GM12878 (cell line): Measurements from ENCODE around the gene DPPA2. TPM values are rescaled to one million over a fixed set of nuclear protein-coding genes. Genes with fewer than 3 reads are reported as not detected.

Experiments
- ATAC-seq: fragments of 200-7000 bp; cut with Tn5 transposase; 3 replicates; pipeline ENCODE4 v1.9.1; 2020; ENCODE audit warnings: mild to moderate bottlenecking, moderate library complexity
- BruUV-seq: library from RNA; stranded (reverse); fragments of 400-500 nt; replicated peaks from 2 replicates; lab custom pipeline; 2021; lab: Mats Ljungman, UMichigan
- CTCF ChIA-PET: fragments of 300-600 bp; sonication (Branson Sonifier 250); formaldehyde crosslinking; extraction: SDS; loops from one replicate; lab custom pipeline; 2021; ENCODE audit warnings: inconsistent platforms; lab: Yijun Ruan, JAX
- POLR2A ChIA-PET: fragments of 350-600 bp; formaldehyde crosslinking; extraction: SDS; loops from one replicate; lab custom pipeline; 2021; ENCODE audit warnings: inconsistent platforms; lab: Charles Lee
- RAD21 ChIA-PET: fragments of 300-600 bp; sonication (Branson Sonifier 250); formaldehyde crosslinking; loops from one replicate; lab custom pipeline; 2023; ENCODE audit warnings: antibody characterized with exemption; ENCODE audit not compliant: unreplicated experiment; lab: Charles Lee
- SMC1A ChIA-PET: fragments of 300-600 bp; sonication (Branson Sonifier 250); formaldehyde crosslinking; loops from one replicate; lab custom pipeline; 2023; ENCODE audit not compliant: unreplicated experiment, uncharacterized antibody; lab: Charles Lee
- DNase-seq: peaks from one replicate; pipeline ENCODE4 v3.0.0-alpha.2; 2011; ENCODE audit warnings: low read depth, low spot score
- FAIRE-seq: peaks from 3 replicates; lab custom pipeline; 2011; peaks lifted over from hg19 to GRCh38; lab: Jason Lieb, UNC
- H2AFZ ChIP-seq: 2 replicates; pipeline ENCODE4 v1.6.0; 2011; ENCODE audit warnings: low read depth, low read length, control low read depth; ENCODE audit not compliant: control insufficient read depth
- H3K27ac ChIP-seq: 2 replicates; pipeline ENCODE4 v1.5.1; 2011; ENCODE audit warnings: control low read depth; ENCODE audit not compliant: control insufficient read depth, insufficient read depth
- H3K27me3 ChIP-seq, 2 experiments: replicated peaks in 1 of 2; 2 replicates each; pipeline versions ENCODE4 v1.6.0 to v1.6.1; 2011; ENCODE audit warnings: low read length in 1 of 2; ENCODE audit not compliant: control insufficient read depth in 2 of 2, insufficient read depth in 2 of 2
- H3K36me3 ChIP-seq, 2 experiments: 2 replicates each; pipeline ENCODE4 v1.5.1; 2011; ENCODE audit warnings: low read length in 1 of 2; ENCODE audit not compliant: control insufficient read depth in 2 of 2, insufficient read depth in 2 of 2
- H3K4me1 ChIP-seq: 2 replicates; pipeline ENCODE4 v1.6.1; 2011; ENCODE audit warnings: mild to moderate bottlenecking, low read length, moderate library complexity, mixed read lengths; ENCODE audit not compliant: control insufficient read depth, insufficient read depth
- H3K4me2 ChIP-seq: 2 replicates; pipeline ENCODE4 v1.6.0; 2011; ENCODE audit warnings: control low read depth; ENCODE audit not compliant: control insufficient read depth, insufficient read depth
- H3K4me3 ChIP-seq: fragments of 200-600 bp; sonication (generic); 2 replicates; pipeline ENCODE4 v1.5.1; 2016
- H3K79me2 ChIP-seq: 2 replicates; pipeline ENCODE4 v1.6.0; 2011; ENCODE audit warnings: low read length; ENCODE audit not compliant: control insufficient read depth, insufficient read depth
- H3K9ac ChIP-seq: 2 replicates; pipeline ENCODE4 v1.8.0; 2011; ENCODE audit warnings: low read length, control low read depth, mixed read lengths; ENCODE audit not compliant: control insufficient read depth, insufficient read depth
- H3K9me3 ChIP-seq: replicated peaks from 3 replicates; pipeline ENCODE4 v1.5.1; 2011; ENCODE audit warnings: mild to moderate bottlenecking, low read length; ENCODE audit not compliant: control insufficient read depth, insufficient read depth
- H4K20me1 ChIP-seq: 2 replicates; pipeline ENCODE4 v1.6.0; 2011; ENCODE audit not compliant: control insufficient read depth, insufficient read depth
- NRF1 ChIP-seq: conservative IDR thresholded peaks from 2 replicates; pipeline ENCODE4 v1.6.1; 2011; ENCODE audit warnings: mild to moderate bottlenecking, low read depth, low read length, improper control_type of control experiment
- RFX5 ChIP-seq: IDR thresholded peaks from 2 replicates; pipeline ENCODE4 v1.6.1; 2011; ENCODE audit warnings: low read depth, low read length, improper control_type of control experiment
- SUZ12 ChIP-seq: fragments of 200-600 bp; sonication (generic); IDR thresholded peaks from one replicate; pipeline ENCODE4 v1.6.1; 2018; ENCODE audit warnings: antibody characterized with exemption, mild to moderate bottlenecking; ENCODE audit not compliant: unreplicated experiment
- ZNF217 ChIP-seq: fragments of 450-650 bp; IDR thresholded peaks from 2 replicates; pipeline ENCODE4 v1.6.1; 2017; ENCODE audit warnings: antibody characterized with exemption, mild to moderate bottlenecking
- ZNF24 ChIP-seq: fragments of 450-650 bp; IDR thresholded peaks from 2 replicates; pipeline ENCODE4 v1.6.1; 2017; ENCODE audit warnings: antibody characterized with exemption, mild to moderate bottlenecking
- WGBS: methylation state at CpG from one replicate; pipeline ENCODE4 v1.1.6; 2016; ENCODE audit warnings: low lambda C conversion rate; ENCODE audit not compliant: insufficient replicate concordance, insufficient coverage; ENCODE audit errors: missing lambda C conversion rate; 5-methylcytosine and 5-hydroxymethylcytosine counted together
- in situ Hi-C: fragments of 300-500 bp; cut with MboI; formaldehyde crosslinking; loops from 9 replicates; pipeline ENCODE4 v1.14.3; 2018; ENCODE audit warnings: mixed read lengths
- intact Hi-C: fragments of 100-400 bp; cut with micrococcal nuclease; formaldehyde crosslinking; loops from one replicate; pipeline ENCODE4 v1.14.2; 2022; ENCODE audit not compliant: unreplicated experiment
- polyA plus RNA-seq, 11 experiments: library from polyadenylated mRNA; depleted of rRNA in 4 of 11; unstranded in 6 of 11; stranded (reverse) in 5 of 11; fragments of >200 nt; fragmentation: Nextera tagmentation in 4 of 11; fragmentation: Illumina TruSeq in 1 of 11; extraction: Ambion mirVana in 4 of 11; extraction: Trizol in 1 of 11; gene quantifications; 1 replicate in 1 of 11; 2 replicates in 10 of 11; pipeline versions ENCODE4 v1.2.1 to v1.2.3, GENCODE V29; 2011 to 2016; ENCODE audit warnings: inconsistent platforms in 2 of 11, missing spikeins in 2 of 11, low read depth in 1 of 11
- total RNA-seq, 4 experiments: library from RNA; depleted of rRNA in 3 of 4; stranded (reverse); fragments of >200 nt in 3 of 4; fragmentation: Illumina TruSeq in 1 of 4; extraction: Trizol in 1 of 4; gene quantifications; 2 replicates each; pipeline versions ENCODE4 v1.2.1 to v1.2.3, GENCODE V29; 2013 to 2021
- TF ChIP-seq, protein P1 (sequence below): fragments of 450-650 bp; IDR thresholded peaks from 2 replicates; pipeline ENCODE4 v1.6.1; 2016; ENCODE audit warnings: mild to moderate bottlenecking, moderate library complexity, borderline replicate concordance
- TF ChIP-seq, protein P2 (sequence below): fragments of 450-650 bp; formaldehyde crosslinking; IDR thresholded peaks from 2 replicates; pipeline ENCODE4 v1.4.0; 2022; ENCODE audit warnings: mild to moderate bottlenecking, moderate library complexity
- TF ChIP-seq, protein P3 (sequence below): IDR thresholded peaks from 2 replicates; pipeline ENCODE4 v1.6.1; 2011; ENCODE audit warnings: low read depth, mild to moderate bottlenecking, low read length, moderate library complexity, borderline replicate concordance; ENCODE audit errors: extremely low read depth
- TF ChIP-seq, protein P4 (sequence below): fragments of 450-650 bp; IDR thresholded peaks from 2 replicates; pipeline ENCODE4 v1.6.1; 2016; ENCODE audit warnings: mild to moderate bottlenecking
- TF ChIP-seq, protein P5 (sequence below): fragments of 450-650 bp; IDR thresholded peaks from 2 replicates; pipeline ENCODE4 v1.6.1; 2017; ENCODE audit warnings: low read depth, mild to moderate bottlenecking, moderate library complexity

The DPPA2 gene
- total and polyA plus RNA-seq, 10 of the 15 experiments (the other 5 are each of a cell fraction or from before 2014, with no cell fraction given): not detected

DNA sequence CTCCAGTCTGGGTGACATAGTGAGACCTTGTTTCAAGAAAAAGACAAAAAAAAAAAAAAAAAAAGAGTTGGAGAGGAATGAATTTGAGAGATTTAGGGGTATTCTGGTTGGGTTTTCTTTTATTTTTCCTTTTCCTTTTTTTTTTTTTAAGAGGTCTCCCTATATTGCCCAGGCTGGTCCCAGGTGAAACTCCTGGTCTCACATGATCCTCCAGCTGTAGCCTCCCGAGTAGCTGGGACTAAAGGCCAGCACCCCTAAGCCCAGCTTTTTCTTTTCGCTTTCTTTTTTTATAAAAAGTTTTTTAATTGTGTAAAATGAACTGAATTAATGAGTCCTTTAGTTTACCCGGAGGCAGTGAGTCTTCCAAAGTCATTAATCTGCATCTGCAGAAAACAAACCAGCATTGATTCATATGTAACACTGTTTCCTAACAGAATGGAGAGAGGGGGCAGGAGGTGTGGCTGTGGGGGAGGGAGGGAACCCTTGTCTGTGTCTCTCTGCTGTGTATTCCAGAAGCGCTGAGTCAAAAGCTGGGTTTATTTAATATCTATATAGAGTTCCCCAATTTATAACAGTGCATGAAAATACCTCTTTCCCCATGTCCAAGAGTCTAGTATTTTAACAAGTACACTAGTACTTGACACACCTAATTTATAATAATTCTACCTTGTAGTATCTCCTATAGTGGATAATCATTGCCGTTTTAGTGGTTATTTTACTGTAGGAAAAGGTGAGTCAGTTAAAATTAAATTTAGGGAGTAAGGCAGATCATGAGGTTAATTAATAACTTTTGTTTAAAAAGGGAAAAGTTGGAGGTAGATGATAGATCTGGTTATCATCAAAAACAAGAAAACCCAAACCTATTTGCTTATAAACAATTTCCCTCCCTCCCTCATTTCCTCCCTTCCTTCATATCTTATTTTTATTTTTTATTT, 23.7 kb upstream of the DPPA2 start (continued):
- TF ChIP-seq, protein P1, sequence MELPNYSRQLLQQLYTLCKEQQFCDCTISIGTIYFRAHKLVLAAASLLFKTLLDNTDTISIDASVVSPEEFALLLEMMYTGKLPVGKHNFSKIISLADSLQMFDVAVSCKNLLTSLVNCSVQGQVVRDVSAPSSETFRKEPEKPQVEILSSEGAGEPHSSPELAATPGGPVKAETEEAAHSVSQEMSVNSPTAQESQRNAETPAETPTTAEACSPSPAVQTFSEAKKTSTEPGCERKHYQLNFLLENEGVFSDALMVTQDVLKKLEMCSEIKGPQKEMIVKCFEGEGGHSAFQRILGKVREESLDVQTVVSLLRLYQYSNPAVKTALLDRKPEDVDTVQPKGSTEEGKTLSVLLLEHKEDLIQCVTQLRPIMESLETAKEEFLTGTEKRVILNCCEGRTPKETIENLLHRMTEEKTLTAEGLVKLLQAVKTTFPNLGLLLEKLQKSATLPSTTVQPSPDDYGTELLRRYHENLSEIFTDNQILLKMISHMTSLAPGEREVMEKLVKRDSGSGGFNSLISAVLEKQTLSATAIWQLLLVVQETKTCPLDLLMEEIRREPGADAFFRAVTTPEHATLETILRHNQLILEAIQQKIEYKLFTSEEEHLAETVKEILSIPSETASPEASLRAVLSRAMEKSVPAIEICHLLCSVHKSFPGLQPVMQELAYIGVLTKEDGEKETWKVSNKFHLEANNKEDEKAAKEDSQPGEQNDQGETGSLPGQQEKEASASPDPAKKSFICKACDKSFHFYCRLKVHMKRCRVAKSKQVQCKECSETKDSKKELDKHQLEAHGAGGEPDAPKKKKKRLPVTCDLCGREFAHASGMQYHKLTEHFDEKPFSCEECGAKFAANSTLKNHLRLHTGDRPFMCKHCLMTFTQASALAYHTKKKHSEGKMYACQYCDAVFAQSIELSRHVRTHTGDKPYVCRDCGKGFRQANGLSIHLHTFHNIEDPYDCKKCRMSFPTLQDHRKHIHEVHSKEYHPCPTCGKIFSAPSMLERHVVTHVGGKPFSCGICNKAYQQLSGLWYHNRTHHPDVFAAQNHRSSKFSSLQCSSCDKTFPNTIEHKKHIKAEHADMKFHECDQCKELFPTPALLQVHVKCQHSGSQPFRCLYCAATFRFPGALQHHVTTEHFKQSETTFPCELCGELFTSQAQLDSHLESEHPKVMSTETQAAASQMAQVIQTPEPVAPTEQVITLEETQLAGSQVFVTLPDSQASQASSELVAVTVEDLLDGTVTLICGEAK: no peak
- TF ChIP-seq ZNF24 (no peak), ZNF217 (no peak), RFX5 (no peak), NRF1 (no peak), SUZ12 (no peak)

DNA sequence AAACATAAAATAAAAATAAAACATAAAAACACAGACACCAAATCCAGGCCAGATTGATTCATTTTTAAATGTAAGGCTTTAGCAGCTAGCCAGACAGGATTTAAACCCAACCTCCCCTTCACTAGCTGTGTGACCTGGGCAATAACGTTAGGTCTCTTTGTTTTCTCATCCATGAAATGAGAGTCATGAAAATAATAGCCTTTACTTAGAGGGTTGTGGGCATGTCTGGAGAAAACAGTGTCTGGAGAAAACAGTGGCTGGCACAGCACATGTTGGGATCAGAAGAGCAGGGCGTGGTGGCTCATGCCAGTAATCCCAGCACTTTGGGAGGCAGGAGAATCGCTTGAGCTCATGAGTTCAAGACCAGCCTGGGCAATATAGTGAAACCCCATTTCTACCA, 22.9 kb upstream of the DPPA2 start:
- H3K4me1 ChIP-seq: no peaks in the 10 kb centered on the region
- no peaks in the 10 kb centered on the region for H4K20me1 ChIP-seq
- H3K79me2 ChIP-seq: no peaks in the 10 kb centered on the region
- no peak overlapping the region for H2AFZ ChIP-seq
- FAIRE-seq: no peak
- H3K9me3 ChIP-seq: no peaks in the 10 kb centered on the region
- POLR2A ChIA-PET: no interaction called here
- DNase-seq: no peak
- SMC1A ChIA-PET: no interaction called here
- no TSS peak for BruUV-seq
- no peaks in the 10 kb centered on the region for H3K36me3 ChIP-seq
- H3K4me3 ChIP-seq: no peak overlapping the region
- in situ Hi-C loops: no loop called here
- H3K4me2 ChIP-seq: no peak overlapping the region
- CTCF ChIA-PET: no interaction called here
- H3K27ac ChIP-seq: no peak overlapping the region
- RAD21 ChIA-PET: no interaction called here
- no peak for ATAC-seq
- H3K27me3 ChIP-seq: no peaks in the 10 kb centered on the region
- intact Hi-C loops: no loop called here
- H3K9ac ChIP-seq: no peak overlapping the region
- WGBS: 0% methylated on average over 3 of the region's 3 CpGs
- TF ChIP-seq, protein P2, sequence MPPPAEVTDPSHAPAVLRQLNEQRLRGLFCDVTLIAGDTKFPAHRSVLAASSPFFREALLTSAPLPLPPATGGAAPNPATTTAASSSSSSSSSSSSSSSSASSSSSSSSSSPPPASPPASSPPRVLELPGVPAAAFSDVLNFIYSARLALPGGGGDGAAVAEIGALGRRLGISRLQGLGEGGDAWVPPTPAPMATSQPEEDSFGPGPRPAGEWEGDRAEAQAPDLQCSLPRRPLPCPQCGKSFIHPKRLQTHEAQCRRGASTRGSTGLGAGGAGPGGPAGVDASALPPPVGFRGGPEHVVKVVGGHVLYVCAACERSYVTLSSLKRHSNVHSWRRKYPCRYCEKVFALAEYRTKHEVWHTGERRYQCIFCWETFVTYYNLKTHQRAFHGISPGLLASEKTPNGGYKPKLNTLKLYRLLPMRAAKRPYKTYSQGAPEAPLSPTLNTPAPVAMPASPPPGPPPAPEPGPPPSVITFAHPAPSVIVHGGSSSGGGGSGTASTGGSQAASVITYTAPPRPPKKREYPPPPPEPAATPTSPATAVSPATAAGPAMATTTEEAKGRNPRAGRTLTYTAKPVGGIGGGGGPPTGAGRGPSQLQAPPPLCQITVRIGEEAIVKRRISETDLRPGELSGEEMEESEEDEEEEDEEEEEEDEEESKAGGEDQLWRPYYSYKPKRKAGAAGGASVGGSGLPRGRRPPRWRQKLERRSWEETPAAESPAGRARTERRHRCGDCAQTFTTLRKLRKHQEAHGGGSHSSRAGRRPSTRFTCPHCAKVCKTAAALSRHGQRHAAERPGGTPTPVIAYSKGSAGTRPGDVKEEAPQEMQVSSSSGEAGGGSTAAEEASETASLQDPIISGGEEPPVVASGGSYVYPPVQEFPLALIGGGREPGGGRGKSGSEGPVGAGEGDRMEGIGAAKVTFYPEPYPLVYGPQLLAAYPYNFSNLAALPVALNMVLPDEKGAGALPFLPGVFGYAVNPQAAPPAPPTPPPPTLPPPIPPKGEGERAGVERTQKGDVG (CRISPR knock-in tag): no peak
- TF ChIP-seq, protein P3, sequence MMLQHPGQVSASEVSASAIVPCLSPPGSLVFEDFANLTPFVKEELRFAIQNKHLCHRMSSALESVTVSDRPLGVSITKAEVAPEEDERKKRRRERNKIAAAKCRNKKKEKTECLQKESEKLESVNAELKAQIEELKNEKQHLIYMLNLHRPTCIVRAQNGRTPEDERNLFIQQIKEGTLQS: no peak
- TF ChIP-seq, protein P4, sequence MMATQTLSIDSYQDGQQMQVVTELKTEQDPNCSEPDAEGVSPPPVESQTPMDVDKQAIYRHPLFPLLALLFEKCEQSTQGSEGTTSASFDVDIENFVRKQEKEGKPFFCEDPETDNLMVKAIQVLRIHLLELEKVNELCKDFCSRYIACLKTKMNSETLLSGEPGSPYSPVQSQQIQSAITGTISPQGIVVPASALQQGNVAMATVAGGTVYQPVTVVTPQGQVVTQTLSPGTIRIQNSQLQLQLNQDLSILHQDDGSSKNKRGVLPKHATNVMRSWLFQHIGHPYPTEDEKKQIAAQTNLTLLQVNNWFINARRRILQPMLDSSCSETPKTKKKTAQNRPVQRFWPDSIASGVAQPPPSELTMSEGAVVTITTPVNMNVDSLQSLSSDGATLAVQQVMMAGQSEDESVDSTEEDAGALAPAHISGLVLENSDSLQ: no peak
- TF ChIP-seq, protein P5, sequence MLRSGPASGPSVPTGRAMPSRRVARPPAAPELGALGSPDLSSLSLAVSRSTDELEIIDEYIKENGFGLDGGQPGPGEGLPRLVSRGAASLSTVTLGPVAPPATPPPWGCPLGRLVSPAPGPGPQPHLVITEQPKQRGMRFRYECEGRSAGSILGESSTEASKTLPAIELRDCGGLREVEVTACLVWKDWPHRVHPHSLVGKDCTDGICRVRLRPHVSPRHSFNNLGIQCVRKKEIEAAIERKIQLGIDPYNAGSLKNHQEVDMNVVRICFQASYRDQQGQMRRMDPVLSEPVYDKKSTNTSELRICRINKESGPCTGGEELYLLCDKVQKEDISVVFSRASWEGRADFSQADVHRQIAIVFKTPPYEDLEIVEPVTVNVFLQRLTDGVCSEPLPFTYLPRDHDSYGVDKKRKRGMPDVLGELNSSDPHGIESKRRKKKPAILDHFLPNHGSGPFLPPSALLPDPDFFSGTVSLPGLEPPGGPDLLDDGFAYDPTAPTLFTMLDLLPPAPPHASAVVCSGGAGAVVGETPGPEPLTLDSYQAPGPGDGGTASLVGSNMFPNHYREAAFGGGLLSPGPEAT: no peak
